ENCODE results near the gene ASPG. TPM values are rescaled to one million over a fixed set of nuclear protein-coding genes. Genes with fewer than 3 reads are reported as not detected.

The ASPG gene
- polyA plus RNA-seq, 1 donor from 2014 or later, result not detected

- H3K9me3 Mint-ChIP-seq, result peaks cover 6 to 11% (median 9%) of the 10 kb centered on the region in 3 donors
- no peak overlapping the region for H3K27ac Mint-ChIP-seq
- no peaks in the 10 kb centered on the region for H3K4me1 Mint-ChIP-seq
- H3K4me3 Mint-ChIP-seq, result no peak overlapping the region
- H3K27me3 Mint-ChIP-seq, result peaks cover 11% of the 10 kb centered on the region
- no peaks in the 10 kb centered on the region for H3K36me3 Mint-ChIP-seq
Measured at GRCh38 chr14:104064003-104064402, 21.5 kb upstream of the ASPG start.

- no peaks in the 10 kb centered on the region for H3K36me3 Mint-ChIP-seq
- no peak overlapping the region for H3K27ac Mint-ChIP-seq
- H3K27me3 Mint-ChIP-seq, result peaks cover 11% of the 10 kb centered on the region
- H3K4me1 Mint-ChIP-seq, result no peaks in the 10 kb centered on the region
- no peak overlapping the region for H3K4me3 Mint-ChIP-seq
- H3K9me3 Mint-ChIP-seq, result peaks cover 6 to 11% (median 9%) of the 10 kb centered on the region in 3 donors
Measured at GRCh38 chr14:104066279-104066678, 19.2 kb upstream of the ASPG start.

GRCh38 chr14:104066719-104067295, 18.7 kb upstream of the ASPG start:
- Mint-ChIP-seq H3K36me3 (no peaks in the 10 kb centered on the region), H3K9me3 (peaks cover 6 to 11% (median 9%) of the 10 kb centered on the region in 3 donors), H3K4me3 (peak overlapping the region in 1 of 4 donors; percentile 22), H3K4me1 (no peaks in the 10 kb centered on the region), H3K27me3 (peaks cover 11% of the 10 kb centered on the region), H3K27ac (no peak overlapping the region)

GRCh38 chr14:104069541-104069940, 16.0 kb upstream of the ASPG start:
- Mint-ChIP-seq H3K4me1 (no peaks in the 10 kb centered on the region), H3K9me3 (peaks cover 10 to 22% (median 14%) of the 10 kb centered on the region in 3 donors), H3K4me3 (no peak overlapping the region), H3K27me3 (peaks cover 7% of the 10 kb centered on the region), H3K36me3 (no peaks in the 10 kb centered on the region), H3K27ac (no peak overlapping the region)

GRCh38 chr14:104072586-104072985, 12.9 kb upstream of the ASPG start:
- Mint-ChIP-seq H3K4me1 (peaks cover 0 to 2% (median 0%) of the 10 kb centered on the region in 3 donors), H3K36me3 (no peaks in the 10 kb centered on the region), H3K27ac (no peak overlapping the region), H3K9me3 (peaks cover 3 to 14% (median 4%) of the 10 kb centered on the region in 3 donors), H3K4me3 (no peak overlapping the region), H3K27me3 (peaks cover 7% of the 10 kb centered on the region)

GRCh38 chr14:104073764-104074163, 11.7 kb upstream of the ASPG start:
- Mint-ChIP-seq H3K27ac (no peak overlapping the region), H3K36me3 (peaks cover 3% of the 10 kb centered on the region), H3K4me3 (no peak overlapping the region), H3K27me3 (peaks cover 6% of the 10 kb centered on the region), H3K4me1 (peaks cover 0 to 5% (median 5%) of the 10 kb centered on the region in 3 donors), H3K9me3 (peaks cover 3 to 13% (median 4%) of the 10 kb centered on the region in 3 donors)

GRCh38 chr14:104075530-104076151, 9.9 kb upstream of the ASPG start:
- H3K4me3 Mint-ChIP-seq, result no peak overlapping the region
- H3K36me3 Mint-ChIP-seq, result peaks cover 3% of the 10 kb centered on the region
- peaks cover 0 to 7% (median 5%) of the 10 kb centered on the region in 3 donors for H3K4me1 Mint-ChIP-seq
- peaks cover 6% of the 10 kb centered on the region for H3K27me3 Mint-ChIP-seq
- H3K9me3 Mint-ChIP-seq, result peaks cover 3 to 13% (median 4%) of the 10 kb centered on the region in 3 donors
- no peak overlapping the region for H3K27ac Mint-ChIP-seq

- no peak overlapping the region for H3K4me3 Mint-ChIP-seq
- peaks cover 6% of the 10 kb centered on the region for H3K27me3 Mint-ChIP-seq
- H3K27ac Mint-ChIP-seq, result no peak overlapping the region
- peaks cover 3% of the 10 kb centered on the region for H3K36me3 Mint-ChIP-seq
- H3K9me3 Mint-ChIP-seq, result peaks cover 3 to 13% (median 4%) of the 10 kb centered on the region in 3 donors
- H3K4me1 Mint-ChIP-seq, result peaks cover 0 to 7% (median 5%) of the 10 kb centered on the region in 3 donors
Measured at GRCh38 chr14:104076743-104077142, 8.8 kb upstream of the ASPG start.

- no peak overlapping the region for H3K4me3 Mint-ChIP-seq
- peaks cover 6% of the 10 kb centered on the region for H3K27me3 Mint-ChIP-seq
- H3K27ac Mint-ChIP-seq, result peak overlapping the region in 1 of 3 donors; percentile 78
- peaks cover 3 to 8% (median 4%) of the 10 kb centered on the region in 3 donors for H3K9me3 Mint-ChIP-seq
- H3K4me1 Mint-ChIP-seq, result peaks cover 0 to 7% (median 5%) of the 10 kb centered on the region in 3 donors
- H3K36me3 Mint-ChIP-seq, result peaks cover 5% of the 10 kb centered on the region
Measured at GRCh38 chr14:104078031-104078455, 7.5 kb upstream of the ASPG start.

GRCh38 chr14:104080376-104081260, 4.9 kb upstream of the ASPG start:
- H3K4me3 Mint-ChIP-seq, result no peak overlapping the region
- peaks cover 11% of the 10 kb centered on the region for H3K27me3 Mint-ChIP-seq
- no peaks in the 10 kb centered on the region for H3K9me3 Mint-ChIP-seq
- peaks cover 0 to 7% (median 5%) of the 10 kb centered on the region in 3 donors for H3K4me1 Mint-ChIP-seq
- no peak overlapping the region for H3K27ac Mint-ChIP-seq
- peaks cover 5% of the 10 kb centered on the region for H3K36me3 Mint-ChIP-seq

- H3K27ac Mint-ChIP-seq, result no peak overlapping the region
- H3K36me3 Mint-ChIP-seq, result peaks cover 5% of the 10 kb centered on the region
- no peaks in the 10 kb centered on the region for H3K9me3 Mint-ChIP-seq
- peaks cover 9% of the 10 kb centered on the region for H3K27me3 Mint-ChIP-seq
- H3K4me1 Mint-ChIP-seq, result peaks cover 0 to 7% (median 5%) of the 10 kb centered on the region in 3 donors
- peak overlapping the region in 1 of 4 donors; percentile 28 for H3K4me3 Mint-ChIP-seq
Measured at GRCh38 chr14:104081261-104081835, 4.2 kb upstream of the ASPG start.

- Mint-ChIP-seq H3K4me1 (peaks cover 0 to 5% (median 4%) of the 10 kb centered on the region in 3 donors), H3K4me3 (no peak overlapping the region), H3K9me3 (no peaks in the 10 kb centered on the region), H3K27ac (no peak overlapping the region), H3K27me3 (peaks cover 7% of the 10 kb centered on the region), H3K36me3 (peaks cover 5% of the 10 kb centered on the region)
Measured at GRCh38 chr14:104081951-104082464, 3.5 kb upstream of the ASPG start.

GRCh38 chr14:104082807-104083206, 2.7 kb upstream of the ASPG start:
- H3K36me3 Mint-ChIP-seq, result peaks cover 4% of the 10 kb centered on the region
- H3K27ac Mint-ChIP-seq, result no peak overlapping the region
- no peaks in the 10 kb centered on the region for H3K9me3 Mint-ChIP-seq
- H3K4me3 Mint-ChIP-seq, result peak overlapping the region in 1 of 4 donors; percentile 28
- peaks cover 10% of the 10 kb centered on the region for H3K27me3 Mint-ChIP-seq
- peaks cover 0 to 4% (median 3%) of the 10 kb centered on the region in 3 donors for H3K4me1 Mint-ChIP-seq

- Mint-ChIP-seq H3K27me3 (peaks cover 10% of the 10 kb centered on the region), H3K4me1 (peaks cover 0 to 1% (median 0%) of the 10 kb centered on the region in 3 donors), H3K4me3 (peak overlapping the region in 1 of 4 donors; percentile 72), H3K36me3 (peaks cover 2% of the 10 kb centered on the region), H3K27ac (no peak overlapping the region), H3K9me3 (no peaks in the 10 kb centered on the region)
Measured at GRCh38 chr14:104084251-104085002, 1.1 kb upstream of the ASPG start.
